GM12875 (cell line): ENCODE data around the gene USP44.
A peak's percentile ranks its signal among the peaks of the same experiment; 100 is the strongest.
"Not testable (repeated sequence)": the region's sequence is repeated elsewhere in the genome, so short reads cannot be mapped to it uniquely, and the experiment has no call there.

Source experiments
- H3K4me3 ChIP-seq: one replicate; pipeline ENCODE4 v1.5.1; 2011; ENCODE audit warnings: low read depth, low read length, control low read depth
- CTCF ChIP-seq: IDR thresholded peaks from 2 replicates; pipeline ENCODE4 v1.5.1; 2011; ENCODE audit warnings: low read depth, mild to moderate bottlenecking, control low read depth, inconsistent platforms, low read length, moderate library complexity, borderline replicate concordance; ENCODE audit not compliant: insufficient read depth

Gene USP44

GRCh38 chr12:95583933-95584332 lies 32.7 kb upstream of the USP44 start:
- no peak for TF ChIP-seq CTCF
- no peak overlapping the region for H3K4me3 ChIP-seq

DNA sequence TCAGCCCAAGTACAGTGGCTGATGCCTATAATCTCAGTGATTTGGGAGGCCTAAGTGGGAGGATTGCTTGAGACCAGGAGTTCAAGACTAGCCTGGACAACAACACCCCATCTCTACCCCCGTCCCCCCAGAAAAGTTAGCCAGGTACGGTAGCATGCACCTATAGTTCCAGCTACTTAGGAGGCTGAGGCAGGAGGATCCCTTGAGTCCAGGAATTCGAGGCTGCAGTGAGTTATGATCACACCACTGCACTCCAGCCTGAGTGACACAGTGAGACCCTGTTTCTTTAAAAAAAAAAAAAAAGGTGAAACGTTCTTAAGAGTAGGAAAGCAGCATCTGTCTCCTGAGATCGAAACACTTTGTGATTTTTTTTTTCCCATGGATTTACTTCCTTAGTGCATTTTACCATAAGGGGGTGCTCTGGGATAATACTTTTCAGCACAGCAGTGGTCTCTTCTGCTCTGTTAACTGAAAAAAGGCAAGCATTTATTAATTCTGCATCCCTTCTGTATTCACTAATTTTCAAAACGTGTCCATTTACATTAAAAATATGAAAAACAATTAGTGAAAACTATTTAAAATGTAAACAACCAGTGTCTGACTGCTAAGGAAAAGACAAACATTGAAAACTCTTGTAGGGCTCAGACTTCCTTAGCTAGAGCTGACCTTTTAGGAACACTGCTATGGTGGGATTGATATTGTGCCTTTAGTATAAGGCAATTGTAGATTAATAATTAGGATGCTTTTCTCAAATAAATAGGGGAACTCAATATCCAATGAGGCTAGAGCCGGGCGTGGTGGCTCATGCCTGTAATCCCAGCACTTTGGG lies 31.2 kb upstream of the USP44 start:
- TF ChIP-seq CTCF: no peak

DNA sequence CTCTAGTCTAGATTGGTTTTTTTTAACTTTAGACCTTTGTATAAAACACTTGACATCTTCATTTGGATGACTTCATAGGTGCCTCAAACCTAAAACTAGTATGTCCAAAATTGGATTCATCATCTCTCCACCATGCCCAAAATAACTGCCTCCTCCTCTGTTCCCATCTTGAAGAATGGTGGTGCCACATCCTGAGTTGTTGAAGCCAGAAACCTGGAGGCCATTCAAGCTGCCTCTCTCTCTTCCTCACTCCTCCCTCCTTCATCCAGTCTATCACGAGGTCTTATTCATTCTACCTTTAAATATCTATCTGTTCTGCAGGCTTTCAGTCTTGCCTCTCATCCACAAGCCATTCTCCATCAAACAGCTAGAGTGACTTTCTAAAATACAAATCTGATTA lies 26.5 kb upstream of the USP44 start:
- no peak overlapping the region for H3K4me3 ChIP-seq
- no peak for TF ChIP-seq CTCF

More for the DNA sequence above, 31.2 kb upstream of the USP44 start:
- no peak overlapping the region for H3K4me3 ChIP-seq

GRCh38 chr12:95574799-95575452 lies 23.6 kb upstream of the USP44 start:
- peak; percentile 27; the same call in 1 of the 2 replicates for TF ChIP-seq CTCF
- H3K4me3 ChIP-seq: no peak overlapping the region

DNA sequence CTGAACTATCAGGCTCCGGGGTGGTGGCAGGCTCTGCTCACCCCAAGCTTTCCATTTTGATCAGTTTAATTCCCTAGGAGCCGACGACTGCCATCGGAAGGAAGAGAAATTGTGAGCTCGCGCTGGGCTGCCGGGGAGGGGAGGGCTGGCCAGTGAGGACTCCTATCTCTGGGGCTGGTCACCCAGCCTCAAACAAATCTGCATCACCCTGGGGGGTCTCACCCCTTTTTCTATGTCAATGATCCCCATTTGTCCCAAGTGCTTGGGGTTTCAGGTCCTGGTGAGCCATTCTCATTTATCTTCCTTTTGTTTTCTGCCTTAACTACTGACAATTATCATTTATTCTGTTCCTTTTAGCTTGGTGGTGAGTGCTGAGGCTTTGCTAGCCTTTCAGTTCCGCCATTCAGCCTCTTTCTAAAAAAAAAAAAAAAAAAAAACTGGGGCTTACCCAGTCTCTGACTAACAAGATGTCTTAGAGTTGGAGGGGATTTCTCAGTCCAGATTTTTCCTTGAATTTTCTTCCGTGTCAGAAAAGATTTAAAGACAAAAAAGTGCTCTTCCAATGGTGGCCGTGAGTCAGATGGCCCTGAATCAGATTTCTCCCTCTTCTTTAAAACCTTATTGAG lies 22.8 kb upstream of the USP44 start:
- TF ChIP-seq CTCF: no peak
- H3K4me3 ChIP-seq: no peak overlapping the region

- TF ChIP-seq CTCF: no peak
- no peak overlapping the region for H3K4me3 ChIP-seq
These were observed 20.1 kb upstream of the USP44 start for GRCh38 chr12:95571369-95571768.

DNA sequence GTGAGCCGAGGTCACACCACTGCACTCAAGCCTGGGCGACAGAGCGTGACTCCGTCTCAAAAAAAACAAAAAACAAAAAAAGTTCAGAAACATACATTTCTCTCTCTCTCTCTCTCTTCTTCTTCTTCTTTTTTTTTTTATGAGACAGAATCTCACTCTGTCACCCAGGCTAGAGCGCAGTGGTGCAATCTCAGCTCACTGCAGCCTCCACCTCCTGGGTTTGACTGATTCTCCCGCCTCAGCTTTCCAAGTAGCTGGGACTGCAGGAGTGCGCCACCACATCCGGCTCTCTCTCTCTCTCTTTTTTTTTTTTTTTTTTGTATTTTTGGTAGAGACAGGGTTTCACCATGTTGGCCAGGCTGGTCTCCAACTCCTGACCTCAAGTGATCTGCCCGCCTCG lies 16.8 kb upstream of the USP44 start:
- H3K4me3 ChIP-seq: not testable (repeated sequence)
